H1 (cell line): ENCODE data around the gene OSTF1. TPM values are rescaled to one million over a fixed set of nuclear protein-coding genes. Genes with fewer than 3 reads are reported as not detected.

Experiments
- BACH1 ChIP-seq: IDR thresholded peaks from 2 replicates; pipeline ENCODE4 v1.6.1; 2012; ENCODE audit warnings: low read length, improper control_type of control experiment
- BCL11A ChIP-seq, 2 experiments: IDR thresholded peaks; one replicate each; pipeline ENCODE4 v1.6.1; 2011; ENCODE audit warnings: low read depth in 2 of 2, low read length in 2 of 2, mild to moderate bottlenecking in 2 of 2
- BRCA1 ChIP-seq: IDR thresholded peaks from 2 replicates; pipeline ENCODE4 v1.6.1; 2012; ENCODE audit warnings: low read depth, low read length, improper control_type of control experiment
- CBX8 ChIP-seq: fragments of 300-800, 300-1000 bp; sonication (generic); IDR thresholded peaks from 2 replicates; pipeline ENCODE4 v1.7.1; 2016; ENCODE audit warnings: low read depth, low read length, borderline replicate concordance
- CEBPB ChIP-seq: IDR thresholded peaks from 2 replicates; pipeline ENCODE4 v1.6.1; 2012; ENCODE audit warnings: low read depth, low read length
- CHD1 ChIP-seq: IDR thresholded peaks from 2 replicates; pipeline ENCODE4 v1.6.1; 2012; ENCODE audit warnings: low read depth, low read length, improper control_type of control experiment
- CHD2 ChIP-seq: IDR thresholded peaks from 2 replicates; pipeline ENCODE4 v1.6.1; 2012; ENCODE audit warnings: low read length, improper control_type of control experiment
- EZH2 ChIP-seq: fragments of 200-600 bp; sonication (generic); IDR thresholded peaks from 2 replicates; pipeline ENCODE4 v1.7.1; 2012; ENCODE audit warnings: low read depth, mild to moderate bottlenecking, moderate library complexity, low read length, inconsistent platforms; ENCODE audit not compliant: severe bottlenecking
- FOSL1 ChIP-seq: IDR thresholded peaks from 2 replicates; pipeline ENCODE4 v1.6.1; 2011; ENCODE audit warnings: mild to moderate bottlenecking, low read depth, low read length, moderate library complexity; ENCODE audit not compliant: insufficient read depth
- GABPA ChIP-seq: IDR thresholded peaks from 2 replicates; pipeline ENCODE4 v1.6.1; 2011; ENCODE audit warnings: mild to moderate bottlenecking, low read length, moderate library complexity, borderline replicate concordance; ENCODE audit not compliant: insufficient read depth
- HDAC2 ChIP-seq, 2 experiments: fragments of 300-600 bp in 1 of 2; sonication (generic) in 1 of 2; IDR thresholded peaks; 2 replicates each; pipeline ENCODE4 v1.6.1; 2011 to 2012; ENCODE audit warnings: low read depth in 2 of 2, low read length in 2 of 2, mild to moderate bottlenecking in 2 of 2, moderate library complexity in 2 of 2, borderline replicate concordance in 1 of 2, inconsistent platforms in 1 of 2
- HDAC6 ChIP-seq: IDR thresholded peaks from one replicate; pipeline ENCODE4 v1.7.1; 2012; ENCODE audit warnings: low read depth, mild to moderate bottlenecking, inconsistent platforms, low read length, moderate library complexity
- KDM4A ChIP-seq: IDR thresholded peaks from one replicate; pipeline ENCODE4 v1.7.1; 2012; ENCODE audit warnings: low read depth, mild to moderate bottlenecking, moderate library complexity, low read length, inconsistent platforms; ENCODE audit not compliant: severe bottlenecking
- KDM5A ChIP-seq: fragments of 200-600 bp; IDR thresholded peaks from 2 replicates; pipeline ENCODE4 v1.7.1; 2012; ENCODE audit warnings: mild to moderate bottlenecking, low read length, inconsistent platforms, mixed read lengths
- POLR2AphosphoS5 ChIP-seq: IDR thresholded peaks from 2 replicates; pipeline ENCODE4 v1.6.1; 2011; ENCODE audit warnings: low read depth, low read length
- POU5F1 ChIP-seq: IDR thresholded peaks from 2 replicates; pipeline ENCODE4 v1.6.1; 2011; ENCODE audit warnings: low read depth, mild to moderate bottlenecking, low read length, moderate library complexity
- RFX5 ChIP-seq: IDR thresholded peaks from 2 replicates; pipeline ENCODE4 v1.6.1; 2011; ENCODE audit warnings: low read depth, low read length, improper control_type of control experiment, borderline replicate concordance
- SIX5 ChIP-seq: IDR thresholded peaks from 2 replicates; pipeline ENCODE4 v1.6.1; 2011; ENCODE audit warnings: mild to moderate bottlenecking, low read depth, low read length
- SP4 ChIP-seq: IDR thresholded peaks from 2 replicates; pipeline ENCODE4 v1.6.1; 2012; ENCODE audit warnings: low read length, inconsistent platforms
- SRF ChIP-seq: IDR thresholded peaks from 2 replicates; pipeline ENCODE4 v1.6.1; 2011; ENCODE audit warnings: mild to moderate bottlenecking, low read depth, low read length, moderate library complexity
- TCF12 ChIP-seq: IDR thresholded peaks from 2 replicates; pipeline ENCODE4 v1.6.1; 2011; ENCODE audit warnings: low read depth, mild to moderate bottlenecking, low read length
- ZNF274 ChIP-seq: IDR thresholded peaks from 2 replicates; pipeline ENCODE4 v1.7.0; 2012; ENCODE audit warnings: low read length, borderline replicate concordance; ENCODE audit errors: extremely low read depth
- polyA plus RNA-seq, 7 experiments: library from polyadenylated mRNA; depleted of rRNA in 3 of 7; stranded (reverse) in 5 of 7; unstranded in 2 of 7; fragments of >200 nt in 5 of 7; fragments of 200-250 nt in 2 of 7; gene quantifications; 1 replicate in 5 of 7; 2 replicates in 1 of 7; 4 replicates in 1 of 7; pipeline versions ENCODE4 v1.2.1 to v1.2.3, GENCODE V29; 2011 to 2013; ENCODE audit warnings: missing spikeins in 2 of 7, mixed read lengths in 2 of 7
- total RNA-seq: library from RNA; stranded (reverse); fragmentation: NEBNext Ultra II Directional; extraction: Animal tissue kit (Norgen Biotek cat#: 25700); gene quantifications from 2 replicates; pipeline ENCODE4 v1.2.1, GENCODE V29; 2021
- TF ChIP-seq, protein P1 (sequence below): IDR thresholded peaks from 2 replicates; pipeline ENCODE4 v1.6.1; 2012; ENCODE audit warnings: inconsistent platforms
- TF ChIP-seq, protein P2 (sequence below): IDR thresholded peaks from 2 replicates; pipeline ENCODE4 v1.6.1; 2011; ENCODE audit warnings: low read length, improper control_type of control experiment

Gene OSTF1
- total and polyA plus RNA-seq, 2 of the 8 experiments (the other 6 are each of a cell fraction or from before 2014, with no cell fraction given), result 5.0 to 18.9 TPM

DNA sequence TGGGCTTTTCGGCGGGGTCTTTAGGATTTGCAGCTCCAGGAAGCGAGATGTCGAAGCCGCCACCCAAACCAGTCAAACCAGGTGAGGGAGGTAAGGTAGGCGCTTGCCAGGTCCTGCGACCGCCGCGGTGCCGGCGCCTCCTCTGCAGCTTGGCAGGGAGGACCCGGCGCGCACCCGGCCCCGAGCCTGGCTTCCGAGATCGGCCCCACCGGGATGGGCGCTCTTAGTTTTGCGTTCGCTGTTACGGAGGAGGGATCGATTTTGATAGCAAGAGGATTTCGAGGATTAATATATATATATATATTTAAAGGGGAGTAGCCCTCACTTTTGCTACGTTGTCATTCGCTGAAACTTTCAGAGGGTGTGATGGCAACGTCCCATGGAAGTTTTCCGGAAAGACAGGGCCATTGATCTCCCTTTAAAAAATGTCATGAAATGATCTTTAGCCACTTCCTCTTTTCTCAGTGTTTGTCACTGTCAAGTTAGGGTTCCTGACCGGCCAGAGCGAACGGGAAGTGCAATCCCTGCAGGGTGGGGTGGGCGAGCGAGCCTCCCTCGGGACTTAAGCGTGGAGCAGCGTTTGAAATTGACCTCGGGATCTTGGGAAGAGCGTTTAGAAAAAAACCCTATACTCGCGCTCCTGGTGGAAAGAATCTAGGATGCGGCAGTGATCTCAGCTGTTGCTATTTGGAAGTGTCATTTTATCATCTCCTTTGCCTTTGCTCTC is 495 bp downstream of the OSTF1 start (continued):
- TF ChIP-seq, protein P1, sequence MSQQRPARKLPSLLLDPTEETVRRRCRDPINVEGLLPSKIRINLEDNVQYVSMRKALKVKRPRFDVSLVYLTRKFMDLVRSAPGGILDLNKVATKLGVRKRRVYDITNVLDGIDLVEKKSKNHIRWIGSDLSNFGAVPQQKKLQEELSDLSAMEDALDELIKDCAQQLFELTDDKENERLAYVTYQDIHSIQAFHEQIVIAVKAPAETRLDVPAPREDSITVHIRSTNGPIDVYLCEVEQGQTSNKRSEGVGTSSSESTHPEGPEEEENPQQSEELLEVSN, result no peak; the same call in 1 of the 2 replicates
- TF ChIP-seq BACH1 (no peak), GABPA (no peak), SIX5 (no peak), CBX8 (no peak), CHD2 (no peak), BRCA1 (no peak), FOSL1 (no peak), CHD1 (no peak), KDM4A (peak; percentile 40), POLR2AphosphoS5 (no peak), TCF12 (no peak), CEBPB (no peak), SP4 (no peak), POU5F1 (no peak), EZH2 (no peak), SRF (no peak), BCL11A (IDR thresholded peaks at IDR 0.05; ENCODE audit: low read depth in 2 of 2, low read length in 2 of 2) (no peak), ZNF274 (no peak), RFX5 (no peak), HDAC2 (IDR thresholded peaks at IDR 0.05; ENCODE audit: borderline replicate concordance in 1 of 2, low read depth in 2 of 2, low read length in 2 of 2) (peak in 1 of 2 experiments; percentile 38; a peak in 1 of 4 replicates), KDM5A (no peak), HDAC6 (no peak)
- TF ChIP-seq, protein P2, sequence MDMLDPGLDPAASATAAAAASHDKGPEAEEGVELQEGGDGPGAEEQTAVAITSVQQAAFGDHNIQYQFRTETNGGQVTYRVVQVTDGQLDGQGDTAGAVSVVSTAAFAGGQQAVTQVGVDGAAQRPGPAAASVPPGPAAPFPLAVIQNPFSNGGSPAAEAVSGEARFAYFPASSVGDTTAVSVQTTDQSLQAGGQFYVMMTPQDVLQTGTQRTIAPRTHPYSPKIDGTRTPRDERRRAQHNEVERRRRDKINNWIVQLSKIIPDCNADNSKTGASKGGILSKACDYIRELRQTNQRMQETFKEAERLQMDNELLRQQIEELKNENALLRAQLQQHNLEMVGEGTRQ, result no peak
